ENCODE measurements around the gene MED9.

DNA sequence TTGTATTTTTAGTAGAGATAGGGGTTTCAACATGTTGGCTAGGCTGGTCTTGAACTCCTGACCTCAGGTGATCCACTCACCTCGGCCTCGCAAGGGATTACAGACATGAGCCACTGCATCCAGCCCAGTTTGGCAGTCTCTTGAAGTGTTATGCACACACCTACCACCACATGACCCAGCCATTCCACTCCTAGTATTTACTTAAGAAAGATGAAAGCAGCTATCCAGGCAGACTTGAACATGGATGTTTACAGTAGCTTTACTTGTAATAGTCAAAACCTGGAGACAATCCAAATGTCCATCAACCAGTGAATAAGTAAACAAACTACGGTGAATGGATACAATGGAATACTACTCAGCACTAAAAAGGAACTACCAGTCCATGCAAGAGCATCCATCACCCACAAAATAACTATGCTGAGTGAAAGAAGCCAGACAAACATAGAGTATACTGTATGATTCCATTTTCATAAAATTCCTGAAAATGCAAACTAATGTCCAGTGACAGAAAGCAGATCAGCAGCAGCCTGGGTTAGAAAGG is 57.2 kb downstream of the MED9 start:
- TF ChIP-seq POLR2A (IDR thresholded peaks at IDR 0.05) = no peak
- TF ChIP-seq, protein P1, sequence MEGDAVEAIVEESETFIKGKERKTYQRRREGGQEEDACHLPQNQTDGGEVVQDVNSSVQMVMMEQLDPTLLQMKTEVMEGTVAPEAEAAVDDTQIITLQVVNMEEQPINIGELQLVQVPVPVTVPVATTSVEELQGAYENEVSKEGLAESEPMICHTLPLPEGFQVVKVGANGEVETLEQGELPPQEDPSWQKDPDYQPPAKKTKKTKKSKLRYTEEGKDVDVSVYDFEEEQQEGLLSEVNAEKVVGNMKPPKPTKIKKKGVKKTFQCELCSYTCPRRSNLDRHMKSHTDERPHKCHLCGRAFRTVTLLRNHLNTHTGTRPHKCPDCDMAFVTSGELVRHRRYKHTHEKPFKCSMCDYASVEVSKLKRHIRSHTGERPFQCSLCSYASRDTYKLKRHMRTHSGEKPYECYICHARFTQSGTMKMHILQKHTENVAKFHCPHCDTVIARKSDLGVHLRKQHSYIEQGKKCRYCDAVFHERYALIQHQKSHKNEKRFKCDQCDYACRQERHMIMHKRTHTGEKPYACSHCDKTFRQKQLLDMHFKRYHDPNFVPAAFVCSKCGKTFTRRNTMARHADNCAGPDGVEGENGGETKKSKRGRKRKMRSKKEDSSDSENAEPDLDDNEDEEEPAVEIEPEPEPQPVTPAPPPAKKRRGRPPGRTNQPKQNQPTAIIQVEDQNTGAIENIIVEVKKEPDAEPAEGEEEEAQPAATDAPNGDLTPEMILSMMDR (IDR thresholded peaks at IDR 0.05) = no peak
